Raji (cell line): ENCODE measurements around the gene SLC9A9.

ENCODE experiments used
- POLR2A ChIP-seq: IDR thresholded peaks from 2 replicates; pipeline ENCODE4 v1.6.1; 2011; ENCODE audit warnings: low read depth, low read length, control low read depth; ENCODE audit not compliant: insufficient read depth

Gene SLC9A9

DNA sequence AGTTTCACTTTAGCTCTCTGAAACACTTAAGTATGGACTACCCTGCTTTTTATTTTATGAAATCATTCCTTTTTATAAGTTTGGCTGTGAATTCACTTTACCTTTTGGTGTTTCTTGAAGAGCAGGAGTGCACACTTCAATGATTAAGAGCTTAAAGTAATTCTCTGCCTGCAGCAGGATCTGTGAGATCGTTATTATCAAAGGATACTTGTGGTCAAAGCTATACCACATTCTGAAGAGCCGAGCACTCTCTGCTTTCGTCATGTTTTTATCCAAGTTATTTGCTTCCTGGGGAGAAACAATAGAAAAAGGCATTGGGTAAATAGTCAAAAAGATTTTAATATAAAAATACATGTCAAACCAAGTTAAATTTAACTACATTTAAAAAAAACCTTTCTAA, 485.0 kb downstream of the SLC9A9 start:
- TF ChIP-seq POLR2A = no peak

DNA sequence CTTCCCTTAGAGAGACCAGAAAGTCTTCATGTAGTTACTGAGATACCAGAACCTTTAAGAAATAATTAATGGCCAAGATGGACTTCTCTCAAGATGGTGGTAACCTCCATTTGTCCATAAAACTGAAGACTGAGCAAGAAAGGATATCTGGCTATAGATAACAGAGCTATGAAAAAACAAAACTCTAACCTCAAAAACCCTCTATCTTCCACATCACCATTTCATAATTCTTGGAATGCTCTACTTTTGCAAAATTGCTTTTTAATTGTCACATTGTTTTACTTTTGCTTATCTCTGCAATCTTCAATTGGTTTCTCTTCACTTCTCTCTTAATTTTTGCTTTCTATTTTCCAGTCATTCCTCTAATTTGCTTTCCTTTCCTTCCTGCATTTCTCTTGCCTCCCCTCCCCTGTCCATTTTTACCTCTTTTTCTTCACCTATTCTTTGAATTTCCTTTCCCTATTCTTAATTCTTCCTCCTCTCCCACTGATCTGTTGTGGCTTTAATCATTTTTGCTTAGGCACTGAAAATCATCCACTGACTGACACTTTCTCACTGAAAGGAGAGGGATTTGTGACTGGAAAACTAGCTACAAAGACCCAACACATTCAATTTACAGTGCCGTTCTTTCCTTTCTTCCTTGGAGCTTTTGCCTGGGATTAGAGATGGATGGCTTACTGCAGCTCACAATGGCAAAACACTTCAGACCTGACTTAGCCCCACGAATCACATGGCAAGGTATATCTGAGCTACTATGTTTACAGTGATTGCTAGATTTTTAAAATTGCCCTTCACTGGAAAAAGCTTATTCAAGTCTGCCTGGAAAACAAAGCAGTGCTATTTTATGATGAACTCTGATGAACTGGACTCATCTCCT, 485.9 kb downstream of the SLC9A9 start:
- TF ChIP-seq POLR2A = no peak

DNA sequence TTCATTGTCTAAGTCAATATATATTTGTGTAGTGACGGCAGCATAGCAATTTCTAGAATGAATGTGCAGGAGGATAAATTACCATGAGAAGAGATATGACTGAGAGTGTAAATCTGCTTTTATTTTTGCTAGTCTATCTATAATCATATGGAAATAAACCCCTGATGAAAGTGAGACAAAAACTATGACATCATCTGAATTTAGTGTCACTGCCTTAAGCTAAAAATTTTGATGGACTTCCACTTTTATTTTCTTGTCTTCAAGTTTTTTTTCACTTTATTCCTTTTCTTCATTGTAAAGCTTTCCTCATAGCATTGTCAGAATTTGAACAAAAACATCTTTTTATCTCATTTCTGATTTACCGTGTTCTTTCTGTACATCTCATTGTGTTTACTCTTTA, 486.7 kb downstream of the SLC9A9 start:
- TF ChIP-seq POLR2A = no peak

DNA sequence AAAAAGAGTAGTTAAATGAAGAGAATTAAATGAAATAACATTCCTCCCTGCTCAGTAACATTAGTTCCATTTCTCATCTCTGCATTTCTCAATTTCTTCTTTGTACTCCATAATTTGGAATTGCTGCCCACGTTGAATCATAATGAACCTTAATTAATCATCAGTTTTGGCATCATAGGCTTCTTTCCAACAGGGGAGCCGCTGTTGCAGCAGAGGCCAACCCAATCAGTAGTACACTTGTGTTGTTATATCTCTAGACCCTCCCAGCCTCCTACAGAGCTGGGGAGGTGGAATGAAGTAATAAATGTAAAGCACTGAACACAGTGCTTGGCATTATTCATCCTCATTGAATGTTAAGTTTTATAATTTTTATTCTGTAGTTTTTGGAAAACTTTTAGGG, 488.0 kb downstream of the SLC9A9 start:
- no peak for TF ChIP-seq POLR2A

DNA sequence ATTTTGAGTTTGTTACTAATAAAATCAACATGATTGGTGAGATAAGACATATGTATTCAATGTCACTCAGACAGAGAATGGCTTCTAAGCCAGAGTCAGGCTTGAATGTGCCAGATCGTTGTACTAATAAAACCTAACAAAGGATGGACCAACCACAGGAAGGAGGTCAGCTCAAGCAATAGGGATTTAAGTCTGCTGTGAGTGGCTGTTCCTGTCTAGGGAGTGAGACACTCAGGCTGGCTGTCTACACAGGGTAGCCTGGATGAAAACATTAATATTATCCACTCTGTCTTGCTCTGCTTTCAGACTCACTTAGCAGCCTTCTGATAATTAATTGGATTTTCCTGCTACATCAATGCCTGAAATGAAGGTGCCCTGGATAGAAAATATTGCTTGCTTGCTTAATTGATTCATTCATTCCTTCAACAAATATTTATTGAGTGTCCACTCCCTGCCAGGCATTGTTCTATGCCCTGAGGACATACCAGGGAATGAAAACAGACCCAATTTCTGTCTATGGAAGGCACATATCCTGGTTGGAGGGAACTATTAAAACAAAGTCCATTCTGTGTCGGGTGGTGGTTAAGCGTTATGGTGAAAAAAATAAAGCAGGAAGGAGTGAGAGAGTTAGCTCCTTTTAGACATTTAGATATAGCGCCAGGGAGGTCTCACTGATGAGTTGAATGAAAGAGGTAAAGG, 489.3 kb downstream of the SLC9A9 start:
- TF ChIP-seq POLR2A = no peak

DNA sequence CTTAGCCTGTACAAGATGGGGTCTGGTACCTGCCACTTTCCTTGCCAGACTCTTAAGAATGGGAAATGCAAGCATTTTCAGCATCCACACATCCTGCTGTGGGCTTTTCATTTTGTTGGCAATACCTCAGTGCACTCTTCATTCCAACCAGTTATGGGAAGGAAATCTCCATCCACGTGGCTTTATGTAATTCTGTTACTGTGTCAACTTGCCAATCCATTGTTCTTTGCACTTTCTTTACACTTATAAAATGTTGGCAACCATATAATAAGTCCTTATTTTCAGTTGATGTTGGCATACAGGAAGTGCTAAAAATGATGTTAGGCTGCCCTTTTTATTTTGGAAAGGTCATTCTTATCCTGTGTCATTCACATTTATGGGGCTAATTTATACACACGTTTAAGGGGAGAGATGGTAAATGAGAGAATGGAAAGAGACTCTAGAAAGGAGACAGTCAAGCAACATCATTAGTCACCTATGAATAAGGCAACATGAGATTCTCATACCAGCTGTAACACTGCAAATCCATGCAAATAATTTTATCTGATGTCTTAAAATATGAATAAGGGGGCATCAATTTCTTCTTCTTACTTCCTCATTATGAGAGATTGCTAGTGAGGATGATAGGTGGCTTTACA, 490.0 kb downstream of the SLC9A9 start:
- TF ChIP-seq POLR2A = no peak

DNA sequence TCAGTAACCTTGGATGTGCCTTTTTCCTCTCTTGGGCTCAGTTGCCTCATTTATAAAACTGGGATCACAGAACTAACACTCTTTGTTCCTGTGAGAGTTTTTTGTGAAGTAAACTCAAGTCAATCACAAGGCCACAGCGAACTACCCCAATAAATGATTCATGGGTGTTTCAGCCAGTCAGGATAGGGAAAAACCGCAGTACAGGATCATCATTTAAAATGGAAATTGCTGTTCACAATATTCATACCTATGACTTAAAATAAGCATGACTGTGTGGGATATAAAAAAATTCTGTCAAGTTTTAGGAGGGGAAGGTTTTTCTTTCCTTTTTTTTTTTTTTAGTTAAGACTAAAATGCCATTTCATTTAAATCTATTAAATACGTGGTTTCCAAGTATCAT, 490.6 kb downstream of the SLC9A9 start:
- no peak for TF ChIP-seq POLR2A

DNA sequence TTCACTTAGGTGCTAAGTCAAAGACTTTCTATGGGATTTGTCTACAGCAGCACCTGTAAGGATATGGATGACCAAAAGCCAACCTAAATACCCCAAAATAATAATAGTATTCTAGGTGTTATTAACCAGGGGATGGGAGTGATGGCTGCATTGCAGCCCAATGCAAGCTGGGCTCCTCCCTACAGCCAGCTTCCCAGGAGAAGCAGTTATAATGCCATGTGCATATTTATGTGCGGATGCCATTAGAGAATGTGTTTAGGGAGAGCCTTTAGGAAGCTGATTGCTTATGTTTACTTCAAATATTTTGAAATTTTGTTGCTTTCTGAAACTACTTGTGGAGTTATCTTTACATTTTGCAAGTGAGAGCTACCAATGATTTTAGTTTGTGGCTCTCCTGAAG, 491.4 kb downstream of the SLC9A9 start:
- TF ChIP-seq POLR2A = no peak

DNA sequence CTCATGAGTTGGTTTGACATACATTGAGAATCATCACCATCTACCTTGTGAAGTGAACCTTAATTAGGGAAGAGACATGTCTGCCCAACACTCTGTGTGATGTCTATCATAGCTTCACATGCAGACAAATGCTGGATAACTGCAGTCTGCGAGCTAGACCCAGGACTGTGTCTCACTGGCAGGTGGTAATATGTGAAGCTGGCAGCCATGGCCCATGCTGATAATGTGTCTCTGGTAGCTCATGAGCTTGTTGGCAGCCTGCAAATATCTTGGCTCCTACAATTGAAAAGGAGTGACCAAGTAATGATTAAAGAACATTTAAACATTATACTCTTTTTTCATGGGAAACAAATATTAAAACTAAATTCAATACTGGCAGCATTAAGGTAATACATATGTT, 493.9 kb downstream of the SLC9A9 start:
- TF ChIP-seq POLR2A = no peak

DNA sequence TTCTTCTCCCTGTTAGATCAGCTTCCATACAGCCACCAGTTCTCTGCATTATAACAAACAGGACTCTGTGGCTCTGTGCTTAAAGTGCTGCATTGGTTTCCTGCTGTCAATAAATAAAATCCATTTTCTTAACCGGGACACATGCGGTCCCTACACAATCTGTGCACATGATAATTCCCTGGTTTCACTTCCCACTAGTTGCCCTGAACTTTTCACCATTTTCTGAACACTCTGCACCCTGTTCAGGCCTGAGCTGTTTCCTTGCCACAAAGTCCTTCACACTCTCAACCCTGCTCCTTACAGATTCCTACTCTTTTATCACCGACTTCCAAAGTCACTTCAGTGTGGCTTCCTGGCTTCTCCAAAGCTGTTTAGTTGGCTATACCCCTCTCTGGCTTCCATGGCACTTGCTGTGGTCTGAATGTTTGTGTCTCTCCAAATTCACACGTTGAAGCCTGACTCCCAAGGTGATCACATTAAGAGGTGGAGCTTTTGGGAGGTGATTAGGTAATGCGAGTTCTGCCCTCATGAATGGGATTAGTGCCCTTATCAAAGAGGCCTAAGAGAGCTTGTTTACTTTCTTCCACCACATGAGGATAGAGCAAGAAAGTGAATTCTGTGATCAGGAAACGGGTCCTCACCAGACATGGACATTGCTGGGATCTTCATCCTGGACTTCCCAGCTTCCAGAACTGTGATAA, 495.3 kb downstream of the SLC9A9 start:
- no peak for TF ChIP-seq POLR2A

DNA sequence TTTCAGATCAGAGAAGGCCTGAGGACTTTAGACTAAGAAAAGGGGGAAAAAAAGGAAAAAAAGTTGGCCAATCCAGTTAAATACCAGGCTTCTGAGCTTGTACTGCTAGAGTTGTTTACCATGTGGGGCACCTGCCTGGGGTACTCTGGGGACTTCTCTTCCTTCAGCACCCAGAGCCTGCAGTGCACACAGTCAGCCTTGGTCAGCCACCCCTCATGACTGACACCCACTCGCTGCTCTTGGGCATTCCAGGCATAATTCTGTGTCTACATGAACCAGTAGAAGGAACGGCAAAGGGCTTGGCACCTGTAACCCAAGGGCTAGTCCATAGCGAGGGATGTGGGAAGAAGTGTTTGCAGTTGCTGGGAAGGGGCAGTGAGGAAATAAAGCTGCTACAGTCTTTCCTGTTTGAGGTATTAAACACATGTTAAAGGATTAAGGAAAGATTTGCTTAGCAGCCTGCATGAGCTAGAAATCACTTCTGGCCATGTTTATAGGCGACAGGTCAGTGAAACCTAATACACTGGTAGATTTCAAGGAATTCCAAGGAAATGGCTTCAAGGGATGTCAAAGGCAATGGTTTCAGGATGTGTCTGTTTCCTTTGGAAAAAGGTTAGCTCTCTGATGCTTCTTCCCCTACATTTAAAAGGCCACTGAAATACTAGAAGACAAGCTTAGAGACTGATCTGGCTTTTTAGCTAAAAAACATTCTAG, 496.2 kb downstream of the SLC9A9 start:
- no peak for TF ChIP-seq POLR2A

DNA sequence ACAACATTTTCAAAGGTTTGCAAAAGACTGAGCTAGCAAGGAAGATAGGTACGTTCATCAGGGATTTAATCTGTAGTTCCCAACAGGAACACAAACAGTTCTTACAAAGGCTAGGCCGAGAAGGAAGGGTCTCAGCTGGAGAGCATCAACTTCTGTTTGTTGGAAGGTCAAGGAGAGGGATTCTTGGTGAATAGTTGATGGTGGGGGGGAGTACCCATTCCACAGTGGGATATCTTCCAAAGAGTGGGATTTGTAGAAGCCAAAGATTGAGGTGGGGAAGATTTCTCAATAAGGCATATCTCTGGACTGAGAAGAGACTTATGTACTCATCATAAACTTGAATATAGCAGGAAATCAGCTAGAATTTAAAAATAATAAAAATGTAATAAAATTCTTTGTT, 496.9 kb downstream of the SLC9A9 start:
- no peak for TF ChIP-seq POLR2A

DNA sequence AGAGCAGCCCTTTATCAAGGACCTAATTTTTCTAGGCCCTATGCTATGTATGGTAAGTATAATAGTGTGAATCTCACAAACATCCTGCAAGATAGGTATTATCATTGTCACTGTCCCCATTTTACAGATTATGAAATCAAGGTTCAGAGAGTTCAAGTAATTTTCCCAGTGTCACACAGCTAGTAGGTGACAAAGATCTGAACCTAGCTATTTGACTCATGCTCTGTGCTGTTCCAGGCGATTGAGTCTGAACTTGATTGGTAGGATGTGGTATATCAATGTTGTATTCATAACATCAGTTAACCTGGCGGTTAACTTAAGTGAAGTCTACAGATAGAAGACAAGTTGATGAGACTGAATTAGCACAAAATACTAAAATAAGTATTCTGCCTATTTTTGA, 498.8 kb downstream of the SLC9A9 start:
- no peak for TF ChIP-seq POLR2A

DNA sequence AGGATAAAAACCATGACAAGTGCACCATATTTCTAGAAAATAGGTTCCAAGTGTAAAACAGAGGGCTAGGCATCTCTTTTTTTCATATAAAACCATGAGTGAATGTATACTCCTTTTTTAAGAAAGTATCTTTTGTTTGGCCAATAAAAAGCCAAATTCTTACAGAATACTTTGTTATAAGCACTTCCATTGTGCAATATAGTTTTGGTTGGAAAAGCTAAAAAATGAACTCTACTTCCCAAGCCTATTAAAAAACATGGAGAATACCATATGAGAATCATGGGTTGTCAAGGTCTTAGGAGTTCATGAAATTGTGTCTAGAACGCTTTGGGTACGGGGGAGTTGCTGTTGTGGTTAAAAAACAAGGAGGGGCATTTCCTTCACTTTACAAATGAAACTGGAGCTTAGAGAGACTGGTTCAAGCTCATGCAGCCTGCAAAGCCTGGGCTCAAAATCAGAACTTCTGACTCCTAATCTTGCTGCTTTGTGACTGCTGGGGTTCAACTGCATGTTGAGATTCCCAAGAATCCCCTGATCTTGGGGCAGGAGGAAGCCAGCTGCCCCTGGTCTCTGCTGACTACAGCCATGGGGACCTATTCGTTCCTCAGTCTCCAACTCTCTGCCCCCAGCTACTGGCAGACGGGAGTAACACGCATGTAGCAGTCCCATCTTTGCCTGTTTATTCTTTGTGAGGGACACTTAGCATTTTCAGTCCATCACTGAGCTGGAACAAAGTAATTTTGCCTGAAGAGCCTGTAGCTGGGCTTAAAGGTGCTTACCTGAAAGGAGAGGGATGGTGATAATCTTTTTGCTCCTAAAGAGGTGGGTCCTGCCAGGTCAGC, 499.6 kb downstream of the SLC9A9 start:
- no peak for TF ChIP-seq POLR2A
